Mucosa of descending colon (tissue), 3 donors: ENCODE results near the gene CDA. TPM values are rescaled to one million over a fixed set of nuclear protein-coding genes. Genes with fewer than 3 reads are reported as not detected.
A peak's percentile ranks its signal among the peaks of the same experiment; 100 is the strongest.

ENCODE experiments used
- ATAC-seq: fragments of 200-7000 bp; cut with Tn5 transposase; one replicate; pipeline ENCODE4 v1.9.1; 2020; ENCODE audit warnings: mild to moderate bottlenecking, moderate library complexity
- DNase-seq, 3 donors: peaks; one replicate each; pipeline ENCODE4 v3.0.0-alpha.2; 2020
- H3K36me3 ChIP-seq: fragments of 200-600 bp; one replicate; pipeline ENCODE4 v1.8.0; 2021; ENCODE audit warnings: low read depth, mild to moderate bottlenecking
- H3K4me1 ChIP-seq: fragments of 200-600 bp; one replicate; pipeline ENCODE4 v1.8.0; 2021; ENCODE audit warnings: low read depth, mild to moderate bottlenecking
- H3K4me3 ChIP-seq: fragments of 200-600 bp; one replicate; pipeline ENCODE4 v1.8.0; 2021; ENCODE audit warnings: mild to moderate bottlenecking
- H3K9me3 ChIP-seq: fragments of 200-600 bp; one replicate; pipeline ENCODE4 v1.8.0; 2021; ENCODE audit warnings: mild to moderate bottlenecking
- intact Hi-C, 2 donors: fragments of 100-400 bp; cut with DNase I in 1 of 2; cut with micrococcal nuclease in 1 of 2; formaldehyde crosslinking; loops; one replicate each; pipeline versions ENCODE4 v1.11.0 to v1.11.1; 2022; cut with DNase I, micrococcal nuclease
- total RNA-seq, 3 donors: library from RNA; stranded (reverse); fragmentation: NEBNext Ultra II Directional in 2 of 3; extraction: Animal tissue kit (Norgen Biotek cat#: 25700) in 2 of 3; gene quantifications; one replicate each; pipeline versions ENCODE4 v1.2.1 to v1.2.4, GENCODE V29; 2021 to 2023
- TF ChIP-seq, protein P1 (sequence below): fragments of 200-600 bp; IDR thresholded peaks from one replicate; pipeline ENCODE4 v1.8.0; 2022; ENCODE audit warnings: antibody characterized with exemption, mild to moderate bottlenecking
- donor health status: DM: no; HTN: no; CAD: no; lungs with moderate emphysema.
- donor health status: DM: no; HTN: no; CAD: no.
- donor health status: DM: no; HTN: yes; CAD: no.

Gene CDA
- total RNA-seq, 3 donors from 2014 or later: 33.9 to 63.8 (median 60.9) TPM

DNA sequence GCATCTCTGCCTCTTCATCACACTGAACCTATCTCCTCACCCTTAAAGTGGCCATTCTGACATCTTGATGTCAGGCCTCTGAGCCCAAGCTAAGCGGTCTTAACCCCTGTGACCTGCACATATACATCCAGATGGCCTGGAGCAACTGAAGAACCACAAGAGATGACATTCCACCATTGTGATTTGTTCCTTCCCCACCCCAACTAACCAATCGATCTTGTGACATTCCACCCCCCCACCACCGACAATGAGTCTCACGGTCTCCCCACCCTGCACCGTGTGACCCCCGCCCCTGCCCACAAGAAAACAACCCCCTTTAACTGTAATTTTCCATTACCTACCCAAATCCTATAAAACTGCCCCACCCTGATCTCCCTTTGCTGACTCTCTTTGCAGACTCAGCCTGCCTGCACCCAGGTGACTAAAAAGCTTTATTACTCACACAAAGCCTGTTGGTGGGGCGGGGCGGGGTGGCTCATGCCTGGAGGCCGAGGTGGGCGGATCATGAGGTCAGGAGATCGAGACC is 23.4 kb downstream of the CDA start:
- Histone ChIP-seq H3K4me3 (no peak overlapping the region), H3K9me3 (no peaks in the 10 kb centered on the region), H3K4me1 (peaks cover 17% of the 10 kb centered on the region), H3K36me3 (no peaks in the 10 kb centered on the region)
- TF ChIP-seq, protein P1, sequence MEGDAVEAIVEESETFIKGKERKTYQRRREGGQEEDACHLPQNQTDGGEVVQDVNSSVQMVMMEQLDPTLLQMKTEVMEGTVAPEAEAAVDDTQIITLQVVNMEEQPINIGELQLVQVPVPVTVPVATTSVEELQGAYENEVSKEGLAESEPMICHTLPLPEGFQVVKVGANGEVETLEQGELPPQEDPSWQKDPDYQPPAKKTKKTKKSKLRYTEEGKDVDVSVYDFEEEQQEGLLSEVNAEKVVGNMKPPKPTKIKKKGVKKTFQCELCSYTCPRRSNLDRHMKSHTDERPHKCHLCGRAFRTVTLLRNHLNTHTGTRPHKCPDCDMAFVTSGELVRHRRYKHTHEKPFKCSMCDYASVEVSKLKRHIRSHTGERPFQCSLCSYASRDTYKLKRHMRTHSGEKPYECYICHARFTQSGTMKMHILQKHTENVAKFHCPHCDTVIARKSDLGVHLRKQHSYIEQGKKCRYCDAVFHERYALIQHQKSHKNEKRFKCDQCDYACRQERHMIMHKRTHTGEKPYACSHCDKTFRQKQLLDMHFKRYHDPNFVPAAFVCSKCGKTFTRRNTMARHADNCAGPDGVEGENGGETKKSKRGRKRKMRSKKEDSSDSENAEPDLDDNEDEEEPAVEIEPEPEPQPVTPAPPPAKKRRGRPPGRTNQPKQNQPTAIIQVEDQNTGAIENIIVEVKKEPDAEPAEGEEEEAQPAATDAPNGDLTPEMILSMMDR: no peak
- DNase-seq: peak; percentile 81 to 84 (median 82)
- intact Hi-C loops: no loop called here
- peak; percentile 65 for ATAC-seq

- H3K4me1 ChIP-seq: peaks cover 17% of the 10 kb centered on the region
- TF ChIP-seq, protein P1: no peak
- no peak overlapping the region for H3K4me3 ChIP-seq
- ATAC-seq (no peak), DNase-seq (peak in 1 of 3 donors; percentile 18)
- H3K36me3 ChIP-seq: no peaks in the 10 kb centered on the region
- no peaks in the 10 kb centered on the region for H3K9me3 ChIP-seq
- intact Hi-C loops: no loop called here
Measured at GRCh38 chr1:20614131-20614579, 25.3 kb downstream of the CDA start.

GRCh38 chr1:20615946-20616846 is 27.3 kb downstream of the CDA start:
- Histone ChIP-seq H3K9me3 (no peaks in the 10 kb centered on the region), H3K4me3 (no peak overlapping the region), H3K4me1 (peaks cover 17% of the 10 kb centered on the region), H3K36me3 (no peaks in the 10 kb centered on the region)
- intact Hi-C loops: no loop called here
- DNase-seq (no peak), ATAC-seq (no peak)
- TF ChIP-seq, protein P1: no peak

- H3K36me3 ChIP-seq: no peaks in the 10 kb centered on the region
- intact Hi-C loops: no loop called here
- no peaks in the 10 kb centered on the region for H3K9me3 ChIP-seq
- ATAC-seq (no peak), DNase-seq (no peak)
- no peak overlapping the region for H3K4me3 ChIP-seq
- TF ChIP-seq, protein P1: no peak
- H3K4me1 ChIP-seq: peaks cover 14% of the 10 kb centered on the region
Measured at GRCh38 chr1:20616847-20617487, 28.1 kb downstream of the CDA start.

DNA sequence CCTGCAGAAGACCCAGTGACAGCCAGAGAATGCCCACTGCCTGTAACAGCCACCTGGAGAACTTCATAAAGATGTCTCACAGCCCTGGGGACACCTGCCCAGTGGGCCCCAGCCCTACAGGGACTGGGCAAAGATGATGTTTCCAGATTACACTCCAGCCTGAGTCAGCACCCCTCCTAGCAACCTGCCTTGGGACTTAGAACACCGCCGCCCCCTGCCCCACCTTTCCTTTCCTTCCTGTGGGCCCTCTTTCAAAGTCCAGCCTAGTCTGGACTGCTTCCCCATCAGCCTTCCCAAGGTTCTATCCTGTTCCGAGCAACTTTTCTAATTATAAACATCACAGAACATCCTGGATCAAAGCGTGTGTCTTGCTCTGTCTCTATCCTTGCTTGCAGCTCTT is 29.7 kb downstream of the CDA start:
- ATAC-seq (no peak), DNase-seq (no peak)
- intact Hi-C loops: no loop called here
- H3K36me3 ChIP-seq: no peaks in the 10 kb centered on the region
- TF ChIP-seq, protein P1: no peak
- H3K9me3 ChIP-seq: no peaks in the 10 kb centered on the region
- no peak overlapping the region for H3K4me3 ChIP-seq
- H3K4me1 ChIP-seq: peaks cover 7% of the 10 kb centered on the region
